Psoas muscle (tissue), 8 donors: ENCODE measurements around the gene MPPED1. TPM values are rescaled to one million over a fixed set of nuclear protein-coding genes. Genes with fewer than 3 reads are reported as not detected.

Experiments used
- ATAC-seq, 4 donors: fragments of 200-7000 bp; cut with Tn5 transposase; one replicate each; pipeline ENCODE4 v1.9.1; 2020; ENCODE audit warnings: moderate library complexity in 3 of 4, mild to moderate bottlenecking in 2 of 4
- DNase-seq, 2 donors: peaks; one replicate each; pipeline ENCODE4 v3.0.0-alpha.2; 2020
- H3K27ac ChIP-seq: fragments of 200-600 bp; one replicate; pipeline ENCODE4 v1.8.0; 2022
- H3K27me3 ChIP-seq, 3 donors: fragments of 200-600 bp in 1 of 3; one replicate each; pipeline versions ENCODE4 v1.6.1 to v1.8.0; 2013 to 2022; ENCODE audit warnings: low read length in 2 of 3, mild to moderate bottlenecking in 2 of 3, moderate library complexity in 1 of 3; ENCODE audit not compliant: insufficient read depth in 3 of 3
- H3K36me3 ChIP-seq, 2 donors: fragments of 200-600 bp in 1 of 2; one replicate each; pipeline versions ENCODE4 v1.6.1 to v1.8.0; 2013 to 2022; ENCODE audit warnings: low read depth in 1 of 2, mild to moderate bottlenecking in 1 of 2, moderate library complexity in 1 of 2; ENCODE audit not compliant: insufficient read depth in 1 of 2
- H3K4me1 ChIP-seq: fragments of 200-600 bp; one replicate; pipeline ENCODE4 v1.8.0; 2022
- H3K4me3 ChIP-seq: fragments of 200-600 bp; one replicate; pipeline ENCODE4 v1.8.0; 2022; ENCODE audit warnings: mild to moderate bottlenecking
- H3K9me3 ChIP-seq: fragments of 200-600 bp; one replicate; pipeline ENCODE4 v1.8.0; 2022
- WGBS, 3 donors: extraction: QIAGEN DNeasy Blood & Tissue Kit; methylation state at CpG; one replicate each; pipeline versions ENCODE4 v1.1.6 to v1.1.7; 2013; 5-methylcytosine and 5-hydroxymethylcytosine counted together
- intact Hi-C, 2 donors: fragments of 100-400 bp; cut with DNase I; formaldehyde crosslinking; loops; one replicate each; pipeline versions ENCODE4 v1.11.0 to v1.14.2; 2022
- polyA plus RNA-seq, 3 donors: library from polyadenylated mRNA; stranded (reverse); fragments of 200-250 nt; gene quantifications; one replicate each; pipeline ENCODE4 v1.2.3, GENCODE V29; 2013
- total RNA-seq, 4 donors: library from RNA; stranded (reverse); fragmentation: NEBNext Ultra II Directional in 2 of 4; extraction: Animal tissue kit (Norgen Biotek cat#: 25700) in 2 of 4; gene quantifications; one replicate each; pipeline versions ENCODE4 v1.2.1 to v1.2.4, GENCODE V29; 2021 to 2023
- TF ChIP-seq, protein P1 (sequence below): fragments of 200-600 bp; IDR thresholded peaks from one replicate; pipeline ENCODE4 v1.8.0; 2022; ENCODE audit warnings: antibody characterized with exemption
- donor health status: healthy with polysubstance abuse.
- donor health status: DM: no; HTN: no; CAD: no; lungs with moderate emphysema.
- donor health status: Bipolar disorder and iron deficiency.
- donor health status: healthy.
- donor health status: DM: yes; HTN: yes; CAD: no.
- donor health status: DM: no; HTN: no; CAD: no.
- donor health status: DM: no; HTN: no; CAD: no.
- donor health status: DM: yes; HTN: yes; CAD: no.

Gene MPPED1
- total and polyA plus RNA-seq, 7 donors, result 0.04 to 0.10 TPM; not detected in 5

DNA sequence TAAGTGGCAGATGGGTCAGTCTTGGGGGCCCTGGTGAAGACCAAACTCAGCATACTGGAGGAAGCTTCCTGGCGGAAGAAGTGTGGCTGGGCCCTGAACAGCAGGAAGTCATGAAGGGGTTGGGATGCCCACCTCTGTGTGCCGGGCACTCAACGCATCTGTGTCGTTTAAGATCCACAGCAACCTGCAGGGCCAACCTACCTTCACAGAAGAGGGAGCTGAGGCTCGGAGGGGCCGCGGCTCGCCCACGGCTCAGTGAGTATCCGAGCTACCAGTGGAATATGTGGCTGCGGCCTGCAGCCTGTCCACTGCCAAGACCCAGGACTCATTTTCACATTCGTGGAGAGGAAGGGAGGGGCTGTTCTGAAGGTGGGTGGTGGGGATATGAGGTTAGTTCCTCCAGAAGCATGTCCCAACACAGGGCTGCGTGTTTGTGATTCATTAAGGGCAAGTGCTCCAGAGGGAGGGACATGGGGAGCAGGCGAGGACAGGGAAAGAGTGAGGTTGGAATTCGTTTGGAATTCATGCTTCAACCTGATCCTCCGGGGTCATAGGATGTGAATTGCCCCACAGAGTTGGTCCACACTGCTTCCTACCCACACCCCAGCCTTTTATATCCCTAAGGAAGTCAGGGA, 99.6 kb downstream of the MPPED1 start:
- no peak for DNase-seq
- TF ChIP-seq, protein P1, sequence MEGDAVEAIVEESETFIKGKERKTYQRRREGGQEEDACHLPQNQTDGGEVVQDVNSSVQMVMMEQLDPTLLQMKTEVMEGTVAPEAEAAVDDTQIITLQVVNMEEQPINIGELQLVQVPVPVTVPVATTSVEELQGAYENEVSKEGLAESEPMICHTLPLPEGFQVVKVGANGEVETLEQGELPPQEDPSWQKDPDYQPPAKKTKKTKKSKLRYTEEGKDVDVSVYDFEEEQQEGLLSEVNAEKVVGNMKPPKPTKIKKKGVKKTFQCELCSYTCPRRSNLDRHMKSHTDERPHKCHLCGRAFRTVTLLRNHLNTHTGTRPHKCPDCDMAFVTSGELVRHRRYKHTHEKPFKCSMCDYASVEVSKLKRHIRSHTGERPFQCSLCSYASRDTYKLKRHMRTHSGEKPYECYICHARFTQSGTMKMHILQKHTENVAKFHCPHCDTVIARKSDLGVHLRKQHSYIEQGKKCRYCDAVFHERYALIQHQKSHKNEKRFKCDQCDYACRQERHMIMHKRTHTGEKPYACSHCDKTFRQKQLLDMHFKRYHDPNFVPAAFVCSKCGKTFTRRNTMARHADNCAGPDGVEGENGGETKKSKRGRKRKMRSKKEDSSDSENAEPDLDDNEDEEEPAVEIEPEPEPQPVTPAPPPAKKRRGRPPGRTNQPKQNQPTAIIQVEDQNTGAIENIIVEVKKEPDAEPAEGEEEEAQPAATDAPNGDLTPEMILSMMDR, result no peak
- H3K4me1 ChIP-seq, result no peaks in the 10 kb centered on the region
- H3K4me3 ChIP-seq, result no peak overlapping the region
- intact Hi-C loops, result no loop called here
- H3K9me3 ChIP-seq, result no peaks in the 10 kb centered on the region
- ATAC-seq, result no peak
- WGBS, 3 donors, result 76 to 82% (median 82%) methylated on average over 16 of the region's 16 CpGs
- H3K36me3 ChIP-seq, result no peaks in the 10 kb centered on the region
- H3K27ac ChIP-seq, result no peak overlapping the region
- H3K27me3 ChIP-seq, result peaks cover 0 to 4% (median 0%) of the 10 kb centered on the region in 3 donors

DNA sequence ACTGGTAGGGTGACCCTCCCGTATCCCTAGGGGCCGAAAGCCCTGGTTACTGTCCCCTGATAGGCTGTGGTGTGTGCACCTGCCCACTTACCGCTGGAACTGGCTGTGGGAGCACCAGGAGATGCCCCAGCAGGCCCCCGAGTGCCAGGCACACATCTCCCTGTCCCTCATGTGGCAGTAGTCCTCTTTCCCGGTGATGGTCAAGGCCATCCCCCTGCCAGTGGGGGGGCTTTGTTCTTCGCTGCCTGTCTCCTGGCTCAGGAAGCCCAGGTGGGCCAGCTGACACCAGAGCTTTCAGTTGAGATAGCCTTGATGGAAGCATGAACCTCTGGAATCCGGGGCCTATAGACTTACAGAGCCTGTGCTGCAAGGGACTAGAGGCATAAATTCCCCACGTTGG, 100.5 kb downstream of the MPPED1 start:
- 76 to 86% (median 78%) methylated on average over 8 of the region's 8 CpGs for WGBS, 3 donors
- no peaks in the 10 kb centered on the region for H3K9me3 ChIP-seq
- intact Hi-C loops, result no loop called here

DNA sequence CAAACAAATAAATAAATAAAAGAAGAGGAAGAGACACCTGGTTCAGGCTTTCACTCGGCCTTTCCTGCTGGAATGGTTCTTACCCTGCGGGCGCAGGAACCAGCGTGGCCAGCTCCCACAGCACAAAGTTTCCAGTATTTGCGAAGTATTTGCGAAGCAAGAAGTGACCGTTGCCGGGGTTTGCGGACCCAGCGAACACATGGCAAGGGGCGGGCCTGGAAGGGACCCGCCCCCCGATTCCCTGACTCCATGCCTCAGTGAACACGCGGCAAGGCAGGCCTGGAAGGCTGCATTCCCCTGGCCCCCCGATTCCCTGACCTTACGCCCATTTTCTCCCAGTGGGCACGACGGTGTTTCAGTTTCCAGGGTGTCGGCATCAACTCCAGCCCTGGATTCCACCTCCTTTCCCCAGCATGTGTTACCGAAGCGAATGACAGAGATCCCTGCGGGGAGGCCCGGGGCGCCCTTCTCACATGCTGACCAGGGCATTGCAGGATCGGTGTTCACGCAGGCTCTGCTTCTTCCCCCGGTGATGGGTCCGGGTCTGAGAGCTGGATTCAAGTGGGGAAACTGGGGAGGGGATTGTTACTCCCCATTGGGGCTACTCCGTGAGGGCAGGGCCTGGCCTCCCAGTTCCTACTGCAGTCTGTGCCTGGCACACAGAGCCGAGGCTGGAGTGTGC, 102.8 kb downstream of the MPPED1 start:
- no peak for DNase-seq
- TF ChIP-seq, protein P1, result no peak
- no peak overlapping the region for H3K4me3 ChIP-seq
- H3K4me1 ChIP-seq, result no peaks in the 10 kb centered on the region
- peaks cover 0 to 4% (median 0%) of the 10 kb centered on the region in 3 donors for H3K27me3 ChIP-seq
- ATAC-seq, result no peak
- no peak overlapping the region for H3K27ac ChIP-seq
- 77 to 79% (median 77%) methylated on average over 31 of the region's 31 CpGs for WGBS, 3 donors
- H3K9me3 ChIP-seq, result no peaks in the 10 kb centered on the region
- H3K36me3 ChIP-seq, result no peaks in the 10 kb centered on the region
- intact Hi-C loops, result no loop called here

More for the DNA sequence above, 100.5 kb downstream of the MPPED1 start:
- no peaks in the 10 kb centered on the region for H3K4me1 ChIP-seq
- H3K27ac ChIP-seq, result no peak overlapping the region
- TF ChIP-seq, protein P1, result no peak
- peaks cover 0 to 4% (median 0%) of the 10 kb centered on the region in 3 donors for H3K27me3 ChIP-seq
- no peak overlapping the region for H3K4me3 ChIP-seq
- ATAC-seq, result no peak
- DNase-seq, result no peak
- H3K36me3 ChIP-seq, result no peaks in the 10 kb centered on the region

DNA sequence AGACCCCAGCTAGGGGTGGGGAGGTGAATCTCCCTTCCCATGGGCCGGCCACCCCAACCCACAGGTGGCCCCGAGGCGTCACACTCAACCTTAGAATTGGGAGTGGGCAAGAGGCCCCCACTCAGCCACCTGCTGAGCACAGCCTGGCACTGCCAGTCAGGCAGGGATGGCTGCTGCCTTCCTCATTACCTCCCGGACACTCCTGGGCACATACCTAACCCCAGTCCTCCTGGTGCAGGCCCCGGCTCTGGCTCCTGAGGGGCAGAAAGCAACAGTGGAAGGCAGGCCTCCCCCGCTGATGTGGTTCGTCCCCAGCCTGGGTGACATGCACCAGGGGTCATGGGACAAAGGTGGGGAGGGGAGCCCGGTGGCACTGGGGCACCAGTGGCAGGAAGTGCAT, 103.6 kb downstream of the MPPED1 start:
- no peak overlapping the region for H3K4me3 ChIP-seq
- no peak for DNase-seq
- intact Hi-C loops, result no loop called here
- H3K36me3 ChIP-seq, result no peaks in the 10 kb centered on the region
- TF ChIP-seq, protein P1, result no peak
- WGBS, 3 donors, result 78 to 91% (median 82%) methylated on average over 6 to 8 of the region's 8 CpGs
- H3K27ac ChIP-seq, result no peak overlapping the region
- peaks cover 0 to 4% (median 0%) of the 10 kb centered on the region in 3 donors for H3K27me3 ChIP-seq
- ATAC-seq, result no peak
- no peaks in the 10 kb centered on the region for H3K9me3 ChIP-seq
- H3K4me1 ChIP-seq, result no peaks in the 10 kb centered on the region
